H1 (cell line): ENCODE data around the gene PDE2A. TPM values are rescaled to one million over a fixed set of nuclear protein-coding genes. Genes with fewer than 3 reads are reported as not detected.

Source experiments
- CTCF ChIA-PET: fragments of 300-600 bp; sonication (Branson Sonifier 250); formaldehyde crosslinking; loops from one replicate; lab custom pipeline; 2021; ENCODE audit not compliant: partially characterized antibody; lab: Charles Lee
- POLR2A ChIA-PET: fragments of 300-600 bp; sonication (Branson Sonifier 250); formaldehyde crosslinking; loops from one replicate; lab custom pipeline; 2021; ENCODE audit warnings: inconsistent platforms; ENCODE audit not compliant: partially characterized antibody; lab: Charles Lee
- DNase-seq, 2 experiments: peaks; one replicate each; pipeline versions ENCODE4 v3.0.0 to v3.0.0-alpha.2; 2010 to 2022; ENCODE audit warnings: low spot score in 2 of 2, low read depth in 1 of 2, mixed read lengths in 1 of 2
- FAIRE-seq: peaks from 2 replicates; lab custom pipeline; 2011; peaks lifted over from hg19 to GRCh38; lab: Jason Lieb, UNC
- H2AFZ ChIP-seq: 2 replicates; pipeline ENCODE4 v1.8.1; 2012; ENCODE audit warnings: low read length, inconsistent platforms
- H2AK5ac ChIP-seq: 2 replicates; pipeline ENCODE4 v1.6.1; 2013; ENCODE audit warnings: low read depth, low read length
- H2BK120ac ChIP-seq: replicated peaks from 2 replicates; pipeline ENCODE3; 2013; ENCODE audit warnings: low read depth, low read length, inconsistent platforms
- H2BK12ac ChIP-seq: 2 replicates; pipeline ENCODE4 v1.6.1; 2013; ENCODE audit warnings: low read depth, low read length
- H2BK15ac ChIP-seq: 2 replicates; pipeline ENCODE4 v1.6.1; 2013; ENCODE audit warnings: low read length
- H2BK20ac ChIP-seq: 2 replicates; pipeline ENCODE4 v1.6.1; 2013; ENCODE audit warnings: low read length
- H2BK5ac ChIP-seq: 2 replicates; pipeline ENCODE4 v1.6.1; 2013; ENCODE audit warnings: low read depth, low read length
- H3K14ac ChIP-seq: 2 replicates; pipeline ENCODE4 v1.6.1; 2013; ENCODE audit warnings: inconsistent platforms; ENCODE audit not compliant: insufficient read length
- H3K18ac ChIP-seq: 2 replicates; pipeline ENCODE4 v1.6.1; 2013; ENCODE audit warnings: low read length; ENCODE audit errors: extremely low read depth
- H3K23ac ChIP-seq: 2 replicates; pipeline ENCODE4 v1.6.1; 2013; ENCODE audit warnings: inconsistent platforms; ENCODE audit not compliant: insufficient read length
- H3K23me2 ChIP-seq: 2 replicates; pipeline ENCODE4 v1.6.1; 2013; ENCODE audit warnings: low read depth, low read length
- H3K27ac ChIP-seq: 2 replicates; pipeline ENCODE4 v1.6.1; 2011; ENCODE audit warnings: low read depth, low read length, inconsistent platforms
- H3K27me3 ChIP-seq, 4 experiments: replicated peaks in 1 of 4; 1 replicate in 1 of 4; 2 replicates in 3 of 4; pipeline versions ENCODE4 v1.6.1 to v1.8.1; 2011 to 2013; ENCODE audit warnings: low read length in 3 of 4, mild to moderate bottlenecking in 3 of 4, inconsistent platforms in 2 of 4, mixed read lengths in 2 of 4, moderate library complexity in 1 of 4; ENCODE audit not compliant: control insufficient read depth in 3 of 4, insufficient read depth in 3 of 4; ENCODE audit errors: extremely low read depth in 1 of 4
- H3K36me3 ChIP-seq, 4 experiments: 2 replicates each; pipeline versions ENCODE4 v1.6.1 to v1.8.1; 2011 to 2013; ENCODE audit warnings: mild to moderate bottlenecking in 4 of 4, low read length in 3 of 4, moderate library complexity in 2 of 4, control low read depth in 1 of 4, inconsistent platforms in 1 of 4; ENCODE audit not compliant: insufficient read depth in 4 of 4, control insufficient read depth in 2 of 4
- H3K4ac ChIP-seq: replicated peaks from 2 replicates; pipeline ENCODE3; 2013; ENCODE audit warnings: low read length, low read depth, mixed read lengths, inconsistent platforms; ENCODE audit not compliant: insufficient read length
- H3K4me1 ChIP-seq, 4 experiments: replicated peaks in 1 of 4; 1 replicate in 1 of 4; 2 replicates in 3 of 4; pipeline versions ENCODE4 v1.6.1 to v1.8.1; 2011 to 2013; ENCODE audit warnings: low read length in 3 of 4, inconsistent platforms in 2 of 4, mixed read lengths in 1 of 4; ENCODE audit not compliant: insufficient read depth in 4 of 4, control insufficient read depth in 3 of 4
- H3K4me2 ChIP-seq, 2 experiments: 2 replicates each; pipeline versions ENCODE4 v1.6.1 to v1.8.1; 2011 to 2013; ENCODE audit warnings: low read depth in 2 of 2, low read length in 2 of 2, control low read depth in 1 of 2, inconsistent platforms in 1 of 2, mild to moderate bottlenecking in 1 of 2; ENCODE audit not compliant: insufficient read depth in 1 of 2
- H3K4me3 ChIP-seq, 4 experiments: fragments of 200-600, 300-600 bp in 1 of 4; sonication (generic), shearing (Covaris generic), sonication (Bioruptor Twin) in 1 of 4; 2 replicates each; pipeline versions ENCODE4 v1.5.1 to v1.8.1; 2011 to 2016; ENCODE audit warnings: low read length in 4 of 4, low read depth in 3 of 4, control low read depth in 2 of 4, inconsistent platforms in 2 of 4, mild to moderate bottlenecking in 2 of 4, mixed read lengths in 1 of 4, moderate library complexity in 1 of 4; ENCODE audit not compliant: insufficient read depth in 2 of 4; ENCODE audit errors: extremely low read depth in 1 of 4
- H3K56ac ChIP-seq: replicated peaks from 2 replicates; pipeline ENCODE3; 2013; ENCODE audit warnings: low read depth, mild to moderate bottlenecking, mixed read lengths, low read length, inconsistent platforms; ENCODE audit not compliant: insufficient read length
- H3K79me1 ChIP-seq: 2 replicates; pipeline ENCODE4 v1.6.1; 2013; ENCODE audit warnings: low read depth, low read length, control low read depth
- H3K79me2 ChIP-seq, 2 experiments: 2 replicates each; pipeline versions ENCODE4 v1.6.1 to v1.8.1; 2012 to 2013; ENCODE audit warnings: low read length in 2 of 2, mild to moderate bottlenecking in 2 of 2, inconsistent platforms in 1 of 2; ENCODE audit not compliant: insufficient read depth in 2 of 2, control insufficient read depth in 1 of 2
- H3K9ac ChIP-seq, 4 experiments: replicated peaks in 1 of 4; 1 replicate in 1 of 4; 2 replicates in 3 of 4; pipeline versions ENCODE4 v1.6.1 to v1.8.1; 2011 to 2013; ENCODE audit warnings: low read depth in 3 of 4, low read length in 3 of 4, control low read depth in 2 of 4, mild to moderate bottlenecking in 2 of 4, moderate library complexity in 2 of 4, inconsistent platforms in 1 of 4; ENCODE audit errors: extremely low read depth in 1 of 4
- H3K9me3 ChIP-seq, 2 experiments: 2 replicates each; pipeline versions ENCODE4 v1.6.1 to v1.8.1; 2012 to 2013; ENCODE audit warnings: mild to moderate bottlenecking in 2 of 2, moderate library complexity in 2 of 2, control low read depth in 1 of 2, inconsistent platforms in 1 of 2, low read depth in 1 of 2, low read length in 1 of 2, mixed read lengths in 1 of 2; ENCODE audit not compliant: insufficient read depth in 2 of 2
- H4K20me1 ChIP-seq, 2 experiments: replicated peaks in 1 of 2; 2 replicates each; pipeline versions ENCODE3 to v1.8.1; 2011 to 2013; ENCODE audit warnings: inconsistent platforms in 2 of 2, low read length in 2 of 2, mild to moderate bottlenecking in 1 of 2; ENCODE audit not compliant: insufficient read depth in 2 of 2, control insufficient read depth in 1 of 2
- H4K5ac ChIP-seq: 2 replicates; pipeline ENCODE4 v1.6.1; 2013; ENCODE audit warnings: low read length, low read depth, mixed read lengths, inconsistent platforms; ENCODE audit not compliant: insufficient read length
- H4K8ac ChIP-seq: 2 replicates; pipeline ENCODE4 v1.8.0; 2013; ENCODE audit warnings: mild to moderate bottlenecking, moderate library complexity, low read length, inconsistent platforms; ENCODE audit not compliant: insufficient read depth; ENCODE audit errors: extremely low read depth
- H4K91ac ChIP-seq: replicated peaks from 2 replicates; pipeline ENCODE3; 2013; ENCODE audit warnings: low read length, mixed read lengths, inconsistent platforms; ENCODE audit not compliant: insufficient read length
- CBX5 ChIP-seq: fragments of 300-800, 300-1000 bp; sonication (generic); IDR thresholded peaks from 2 replicates; pipeline ENCODE4 v1.7.1; 2016; ENCODE audit warnings: antibody characterized with exemption, low read length, low read depth
- CEBPB ChIP-seq: IDR thresholded peaks from 2 replicates; pipeline ENCODE4 v1.6.1; 2012; ENCODE audit warnings: low read depth, low read length
- CTBP2 ChIP-seq: IDR thresholded peaks from 2 replicates; pipeline ENCODE4 v1.7.0; 2011; ENCODE audit warnings: borderline replicate concordance, mild to moderate bottlenecking, moderate library complexity, mixed read lengths, low read length; ENCODE audit not compliant: insufficient read depth, insufficient read length
- GTF2F1 ChIP-seq: IDR thresholded peaks from 2 replicates; pipeline ENCODE4 v1.6.1; 2012; ENCODE audit warnings: low read depth, low read length, improper control_type of control experiment, borderline replicate concordance
- HDAC6 ChIP-seq: IDR thresholded peaks from one replicate; pipeline ENCODE4 v1.7.1; 2012; ENCODE audit warnings: low read depth, mild to moderate bottlenecking, inconsistent platforms, low read length, moderate library complexity
- KDM1A ChIP-seq: fragments of 200-600, 300-600 bp; sonication (generic); IDR thresholded peaks from 2 replicates; pipeline ENCODE4 v1.7.1; 2016; ENCODE audit warnings: mild to moderate bottlenecking, low read length, borderline replicate concordance
- PHF8 ChIP-seq: fragments of 200-600 bp; sonication (generic); conservative IDR thresholded peaks from 2 replicates; pipeline ENCODE4 v1.7.1; 2012; ENCODE audit warnings: low read depth, mild to moderate bottlenecking, inconsistent platforms, low read length, moderate library complexity
- SRF ChIP-seq: IDR thresholded peaks from 2 replicates; pipeline ENCODE4 v1.6.1; 2011; ENCODE audit warnings: mild to moderate bottlenecking, low read depth, low read length, moderate library complexity
- YY1 ChIP-seq: IDR thresholded peaks from 2 replicates; pipeline ENCODE4 v1.6.1; 2011; ENCODE audit warnings: low read depth, mild to moderate bottlenecking, low read length
- WGBS, 2 experiments: shearing (Covaris generic) in 1 of 2; methylation state at CpG; one replicate each; pipeline versions ENCODE4 v1.1.6 to v1.1.7; 2013 to 2015; ENCODE audit warnings: low lambda C conversion rate in 2 of 2, mixed read lengths in 2 of 2, inconsistent platforms in 1 of 2, low coverage in 1 of 2, missing lambda C conversion rate in 1 of 2; ENCODE audit not compliant: insufficient replicate concordance in 2 of 2, insufficient coverage in 1 of 2, insufficient read length in 1 of 2; ENCODE audit errors: extremely low coverage in 1 of 2, missing lambda C conversion rate in 1 of 2; 5-methylcytosine and 5-hydroxymethylcytosine counted together
- polyA plus RNA-seq, 7 experiments: library from polyadenylated mRNA; depleted of rRNA in 3 of 7; stranded (reverse) in 5 of 7; unstranded in 2 of 7; fragments of >200 nt in 5 of 7; fragments of 200-250 nt in 2 of 7; gene quantifications; 1 replicate in 5 of 7; 2 replicates in 1 of 7; 4 replicates in 1 of 7; pipeline versions ENCODE4 v1.2.1 to v1.2.3, GENCODE V29; 2011 to 2013; ENCODE audit warnings: missing spikeins in 2 of 7, mixed read lengths in 2 of 7
- total RNA-seq: library from RNA; stranded (reverse); fragmentation: NEBNext Ultra II Directional; extraction: Animal tissue kit (Norgen Biotek cat#: 25700); gene quantifications from 2 replicates; pipeline ENCODE4 v1.2.1, GENCODE V29; 2021

Gene PDE2A
- total and polyA plus RNA-seq, 2 of the 8 experiments (the other 6 are each of a cell fraction or from before 2014, with no cell fraction given), result 3.4 to 7.1 TPM

DNA sequence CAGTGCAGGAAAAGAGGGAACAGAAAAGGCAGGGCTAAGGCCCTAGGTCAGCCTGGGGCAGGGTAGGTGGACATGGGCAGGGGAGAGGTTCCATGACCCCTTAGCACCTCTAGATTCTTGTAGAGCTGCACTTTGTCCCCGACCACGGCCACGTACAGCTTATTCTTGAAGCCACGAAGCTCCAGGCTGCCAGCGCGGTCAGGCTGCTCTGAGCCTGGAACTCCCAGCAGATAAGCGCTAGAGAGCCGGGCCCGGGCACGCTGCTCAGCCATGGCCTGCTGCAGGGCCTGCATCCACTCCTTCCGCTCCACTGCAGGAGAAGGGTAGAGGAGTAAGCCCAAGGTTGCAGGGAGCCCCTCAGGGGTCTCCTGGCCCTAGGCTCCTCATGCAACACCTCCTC is 36.1 kb upstream of the PDE2A start:
- ChIA-PET POLR2A (no interaction called here), CTCF (interaction anchor here (0.6 kb wide), 2 partner anchors 44 to 122 kb away, joined by 3 read pairs; no protein-coding TSS in a partner anchor)
- Histone ChIP-seq H2AFZ (no peak overlapping the region), H3K9me3 (no peaks in the 10 kb centered on the region), H2BK15ac (no peak overlapping the region), H3K4me3 (no peak overlapping the region), H4K8ac (no peak overlapping the region), H3K79me2 (no peaks in the 10 kb centered on the region; a peak in 1 of 4 replicates), H3K14ac (no peak overlapping the region), H3K4ac (no peak overlapping the region), H3K4me1 (peaks cover 4 to 31% (median 26%) of the 10 kb centered on the region in 4 experiments), H3K36me3 (0 out of 8 replicates have a peak, but pooled peaks cover 0 to 2% (median 0%) of the 10 kb centered on the region in 4 experiments), H3K79me1 (peaks cover 2% of the 10 kb centered on the region; the same call in 1 of the 2 replicates), H2BK120ac (no peak overlapping the region), H4K5ac (no peak overlapping the region), H3K56ac (no peak overlapping the region), H2BK12ac (no peak overlapping the region), H3K23me2 (peaks cover 2% of the 10 kb centered on the region; the same call in 1 of the 2 replicates), H3K4me2 (no peak overlapping the region), H2BK5ac (no peak overlapping the region), H2AK5ac (no peak overlapping the region), H3K23ac (no peak overlapping the region), H2BK20ac (no peak overlapping the region), H4K91ac (no peak overlapping the region), H3K9ac (no peak overlapping the region), H3K27me3 (no peaks in the 10 kb centered on the region), H3K27ac (no peak overlapping the region), H4K20me1 (peaks cover 1 to 14% of the 10 kb centered on the region in 2 experiments), H3K18ac (no peak overlapping the region)
- FAIRE-seq, result no peak
- 88% methylated on average over 11 of the region's 11 CpGs; no CpG with 5 or more reads in 1 of the 2 experiments for WGBS, 2 experiments
- TF ChIP-seq HDAC6 (no peak), CEBPB (no peak), CTBP2 (no peak), CBX5 (no peak), GTF2F1 (no peak), YY1 (no peak), SRF (no peak), KDM1A (no peak), PHF8 (no peak)
- no peak for DNase-seq
